HG03045 (cell line): ENCODE results near the gene CBX2.
"Not testable (repeated sequence)": the region's sequence is repeated elsewhere in the genome, so short reads cannot be mapped to it uniquely, and the experiment has no call there.

Experiments used
- ATAC-seq: cut with Tn5 transposase; IDR thresholded peaks from one replicate; pipeline ENCODE4 v1.9.1; 2021; ENCODE audit warnings: mild to moderate bottlenecking, moderate library complexity; ENCODE audit not compliant: unreplicated experiment

Gene CBX2

DNA sequence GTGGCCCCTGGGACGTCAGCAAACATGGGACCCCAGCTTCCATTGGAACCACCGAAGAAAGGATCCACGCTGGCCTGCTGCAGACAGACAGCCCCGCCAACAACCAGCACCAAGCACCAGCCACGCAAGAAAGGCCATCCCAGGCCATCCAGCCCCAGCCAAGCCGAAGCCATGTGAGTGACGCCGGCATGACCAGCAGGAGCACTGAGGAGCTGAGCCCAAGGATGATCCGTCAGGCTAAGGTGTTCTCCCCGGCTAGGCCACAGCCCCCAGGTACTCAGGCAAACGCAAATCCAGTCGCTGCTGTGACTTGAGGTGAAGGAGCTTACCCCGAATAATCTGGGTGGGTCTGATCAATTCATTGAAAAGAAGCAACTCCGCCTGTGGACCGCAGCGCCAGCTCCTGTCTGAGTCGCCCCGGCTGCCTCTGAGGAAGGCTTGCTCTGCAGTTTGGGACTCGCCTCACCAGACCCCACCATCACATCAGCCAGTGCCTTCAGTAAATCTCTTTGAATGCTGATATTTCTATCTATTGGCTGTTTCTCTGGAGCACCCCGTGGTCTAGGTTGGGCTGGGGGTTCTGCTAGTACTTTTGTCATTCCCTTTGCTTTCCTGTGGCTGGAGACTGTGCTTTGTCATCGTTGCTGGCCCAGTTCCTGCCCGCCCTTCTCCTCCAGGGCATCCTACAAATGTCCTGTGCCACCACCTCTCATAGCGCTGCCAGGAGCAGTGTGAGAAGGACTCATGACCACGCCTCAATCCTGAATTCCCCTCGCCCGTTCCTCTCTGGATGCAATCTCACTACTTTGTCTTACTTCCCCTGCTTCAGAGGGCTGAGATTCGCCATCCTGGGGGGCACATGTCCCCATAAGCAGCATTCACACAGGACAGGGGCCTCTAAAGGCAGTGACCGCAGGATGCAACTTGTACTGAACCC lies 8.1 kb upstream of the CBX2 start:
- no peak for ATAC-seq

DNA sequence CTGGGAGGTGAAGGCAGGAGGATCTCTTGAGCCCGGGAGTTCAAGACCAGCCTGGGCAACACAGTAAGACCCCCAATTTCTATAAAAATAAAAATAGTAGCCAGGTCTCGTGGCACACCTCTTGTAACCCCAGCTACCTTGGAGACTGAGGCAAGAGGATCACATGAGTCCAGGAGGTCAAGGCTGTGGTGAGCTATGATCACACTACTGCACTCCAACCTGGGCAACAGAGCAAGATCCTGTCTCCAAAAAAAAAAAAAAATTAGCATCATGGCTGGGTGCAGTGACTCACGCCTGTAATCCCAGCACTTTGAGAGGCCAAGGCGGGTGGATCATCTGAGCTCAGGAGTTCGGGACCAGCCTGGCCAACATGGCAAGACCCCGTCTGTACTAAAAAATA lies 6.7 kb upstream of the CBX2 start:
- ATAC-seq = no peak

DNA sequence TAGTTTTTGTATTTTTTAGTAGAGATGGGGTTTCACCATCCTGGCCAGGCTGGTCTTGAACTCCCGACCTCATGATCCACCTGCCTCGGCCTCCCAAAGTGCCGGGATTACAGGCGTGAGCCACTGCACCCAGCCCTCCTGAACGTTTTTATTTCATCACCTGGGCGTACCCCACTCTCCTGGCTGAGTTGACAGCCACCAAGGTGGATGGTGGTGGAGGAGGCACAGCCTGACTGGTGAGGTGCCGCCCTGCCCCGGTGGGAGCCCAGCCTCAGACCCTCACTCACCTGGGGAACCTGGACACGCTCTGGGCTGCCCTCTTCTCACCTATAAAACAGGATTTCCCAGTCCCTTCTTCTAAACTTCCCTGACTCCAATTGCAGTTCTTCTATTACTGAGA lies 5.2 kb upstream of the CBX2 start:
- ATAC-seq = not testable (repeated sequence)

DNA sequence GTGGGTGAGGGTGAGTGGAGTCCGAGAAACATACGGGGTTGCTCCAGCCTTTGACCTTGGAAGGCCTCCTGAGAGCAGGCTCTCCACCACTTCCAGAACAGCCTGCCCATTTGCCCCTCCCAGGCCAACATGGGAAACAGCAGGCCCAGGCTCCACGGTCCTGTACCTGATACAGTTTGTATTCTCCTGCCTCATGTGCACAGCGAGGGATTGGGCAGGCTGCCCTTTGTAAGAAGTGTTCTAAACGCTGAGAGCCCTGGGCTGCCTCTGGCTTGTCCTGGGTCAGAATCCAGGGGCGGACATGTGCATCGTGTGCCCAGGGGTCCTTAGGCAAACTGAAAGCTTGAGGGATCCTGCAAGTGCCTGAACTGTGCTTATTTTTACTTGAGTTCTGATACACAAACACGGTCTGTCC lies 3.4 kb upstream of the CBX2 start:
- ATAC-seq = no peak

DNA sequence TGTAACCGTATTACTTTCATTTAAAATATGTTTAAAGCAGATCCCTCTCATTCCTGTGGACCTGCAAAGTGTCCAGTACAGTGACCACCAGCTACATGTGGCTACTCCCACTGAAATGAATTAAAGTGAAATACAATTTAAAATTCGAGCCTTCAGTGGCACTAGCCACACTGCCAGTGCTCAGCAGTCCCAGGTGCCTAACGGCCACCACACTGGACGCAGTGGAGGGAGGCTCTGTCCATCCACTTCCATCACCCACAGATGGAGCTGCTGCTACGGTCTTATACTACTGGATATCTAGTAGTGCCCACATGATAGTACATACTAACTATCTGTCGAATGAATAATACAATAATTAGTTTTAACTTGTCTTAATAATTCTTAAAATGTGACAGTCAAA lies 2.3 kb upstream of the CBX2 start:
- no peak for ATAC-seq

DNA sequence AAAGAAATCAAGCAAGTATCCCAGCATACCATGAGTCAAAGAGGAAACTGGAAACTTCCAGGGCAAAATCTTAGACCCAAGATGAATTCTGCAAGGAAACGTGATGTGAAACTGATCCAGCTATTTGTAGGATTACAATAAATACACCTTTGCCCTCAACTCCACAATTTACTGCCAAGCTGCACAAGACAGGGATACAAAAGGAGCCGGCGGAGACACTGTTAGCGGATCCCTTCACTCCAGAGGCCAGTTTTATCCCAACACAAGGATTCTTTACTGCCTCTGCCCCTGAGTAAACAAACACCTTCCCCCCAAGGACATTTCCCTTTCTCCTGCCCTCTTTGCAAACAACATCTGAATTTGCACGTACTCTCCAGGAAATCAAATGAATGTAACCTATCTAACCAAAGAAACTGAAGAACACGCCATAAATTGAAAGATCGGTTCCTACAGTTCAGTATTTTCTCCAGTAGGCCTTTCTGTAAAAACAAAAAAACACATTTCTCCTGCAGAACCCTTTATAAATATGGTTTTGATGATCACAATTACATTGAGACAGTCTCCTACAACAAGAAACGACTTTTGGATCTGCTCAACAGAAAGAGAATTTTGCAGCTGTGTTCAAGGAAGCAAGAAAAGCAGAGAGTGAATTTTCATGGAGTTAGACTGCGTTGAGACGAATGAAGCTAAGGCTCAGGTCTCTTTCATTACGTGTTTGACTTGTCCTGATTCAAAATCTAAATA lies 1.4 kb upstream of the CBX2 start:
- no peak for ATAC-seq

DNA sequence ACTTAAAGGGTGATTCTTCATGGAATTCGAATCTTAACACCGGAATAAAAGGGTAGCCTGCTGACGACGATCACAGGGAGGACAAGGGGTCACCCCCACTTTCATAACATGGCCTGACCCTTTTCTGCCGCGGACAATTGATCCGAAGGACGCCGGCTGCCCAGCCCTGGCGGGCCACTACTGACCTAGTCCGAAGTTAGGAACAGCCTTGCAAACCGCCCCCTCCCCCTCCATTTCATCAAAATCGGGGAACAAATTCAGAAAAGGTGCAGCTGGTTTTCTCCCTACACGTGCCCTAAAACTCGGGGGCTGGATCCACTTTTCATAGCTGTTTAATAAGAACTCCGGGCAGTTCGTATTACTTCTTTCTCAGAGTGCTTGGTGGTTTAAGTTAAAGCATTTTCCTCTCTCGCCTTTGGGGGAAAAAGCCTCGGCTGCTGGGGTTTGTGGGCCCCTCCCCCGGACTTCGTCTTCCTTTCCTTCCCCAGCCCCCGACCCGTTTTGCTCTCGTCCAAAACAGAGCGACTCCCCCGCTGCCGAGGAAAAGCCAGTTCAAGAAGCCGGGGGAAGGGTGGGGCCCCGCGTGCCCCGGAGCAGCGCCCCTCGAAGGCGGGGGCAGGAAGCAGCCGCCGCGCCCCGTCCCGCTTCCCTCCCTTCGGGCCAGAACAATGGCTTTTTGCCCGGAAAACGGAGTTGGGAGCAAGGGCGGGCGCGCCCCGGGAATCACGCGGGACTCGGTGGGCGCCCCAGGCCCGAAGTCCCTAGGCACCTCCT lies 641 bp upstream of the CBX2 start:
- ATAC-seq = peak; percentile 15

DNA sequence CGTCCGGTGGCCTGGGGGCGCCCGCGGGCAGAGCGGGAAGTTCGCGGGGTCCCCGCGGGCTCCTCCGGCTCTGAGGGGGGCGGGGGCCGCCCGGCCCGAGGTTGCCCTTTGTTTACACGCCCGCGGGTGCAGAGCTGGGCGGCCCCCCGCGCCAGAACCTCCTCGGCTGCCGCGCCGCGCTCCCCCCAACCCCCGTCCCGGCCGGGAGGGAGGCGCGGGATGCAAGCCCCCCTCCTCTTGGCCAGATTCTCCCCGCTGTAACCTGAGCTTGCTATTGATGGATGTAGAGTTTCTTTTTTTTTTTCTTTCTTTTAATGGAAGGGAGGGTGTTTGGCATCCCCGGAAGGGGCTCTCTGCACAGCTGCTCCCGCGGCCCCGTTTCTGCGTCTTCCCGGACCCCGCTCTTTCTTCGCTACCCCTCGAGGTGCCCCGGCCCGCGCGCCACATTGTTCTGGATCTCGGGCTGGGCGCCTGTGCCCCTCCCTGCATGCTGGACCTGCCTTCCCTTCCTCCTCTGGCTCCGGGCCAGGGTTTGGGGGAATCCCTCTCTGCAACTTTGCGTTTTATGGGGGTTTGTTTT lies 646 bp downstream of the CBX2 start:
- no peak for ATAC-seq

DNA sequence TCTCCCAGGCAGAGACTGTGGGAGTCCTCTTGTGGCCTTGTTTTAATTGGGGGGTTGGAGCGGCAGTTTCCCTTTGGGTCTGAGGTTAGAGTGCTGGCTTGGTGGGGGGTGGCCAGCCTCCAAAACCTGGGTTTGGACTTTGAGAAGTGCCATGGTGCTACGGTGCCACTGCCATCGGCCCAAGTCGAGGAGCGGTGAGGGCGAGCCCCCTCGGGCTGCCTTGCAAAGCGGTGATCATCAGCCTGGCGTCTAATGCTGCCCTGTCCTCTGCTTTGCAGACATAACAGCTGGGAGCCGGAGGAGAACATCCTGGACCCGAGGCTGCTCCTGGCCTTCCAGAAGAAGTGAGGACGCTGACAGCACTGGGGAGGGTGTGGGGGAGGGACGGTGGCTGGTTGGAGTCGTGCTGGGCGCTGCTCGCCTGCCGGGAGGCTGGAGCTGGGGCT lies 1.2 kb downstream of the CBX2 start:
- ATAC-seq = no peak

DNA sequence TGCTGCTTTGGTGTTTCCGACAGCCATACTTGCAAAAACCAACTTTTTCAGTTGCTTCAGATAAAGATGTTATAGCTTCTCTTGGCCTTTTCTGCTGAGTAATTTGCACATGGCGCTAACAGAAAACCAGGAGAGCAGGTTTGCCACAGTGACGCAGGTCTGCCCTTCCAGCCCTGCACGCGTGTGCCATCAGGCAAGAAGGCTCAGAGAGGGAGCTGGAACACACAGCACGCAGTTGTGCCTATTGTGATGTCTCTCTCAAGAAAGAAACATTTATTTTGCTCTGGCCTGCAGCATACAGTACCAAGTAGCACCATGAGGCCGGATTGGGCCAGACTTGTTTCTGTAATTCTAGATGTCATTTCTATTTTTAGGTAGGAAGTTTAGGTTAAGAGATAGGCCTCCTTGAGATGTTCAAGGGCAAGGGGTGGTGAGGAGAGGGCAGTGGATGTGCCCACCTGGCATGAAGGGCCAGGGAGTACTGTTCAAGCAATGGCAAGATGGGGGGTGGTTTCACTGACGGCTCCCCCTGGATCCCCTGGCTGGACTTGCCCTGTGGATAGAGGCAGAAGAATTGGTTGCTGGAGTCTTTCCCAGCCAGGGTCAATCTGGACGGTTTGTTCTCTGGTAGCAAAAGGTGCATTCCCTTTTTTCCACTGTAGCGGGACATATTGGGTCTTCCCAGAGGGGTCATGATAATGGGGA lies 1.9 kb downstream of the CBX2 start:
- no peak for ATAC-seq

DNA sequence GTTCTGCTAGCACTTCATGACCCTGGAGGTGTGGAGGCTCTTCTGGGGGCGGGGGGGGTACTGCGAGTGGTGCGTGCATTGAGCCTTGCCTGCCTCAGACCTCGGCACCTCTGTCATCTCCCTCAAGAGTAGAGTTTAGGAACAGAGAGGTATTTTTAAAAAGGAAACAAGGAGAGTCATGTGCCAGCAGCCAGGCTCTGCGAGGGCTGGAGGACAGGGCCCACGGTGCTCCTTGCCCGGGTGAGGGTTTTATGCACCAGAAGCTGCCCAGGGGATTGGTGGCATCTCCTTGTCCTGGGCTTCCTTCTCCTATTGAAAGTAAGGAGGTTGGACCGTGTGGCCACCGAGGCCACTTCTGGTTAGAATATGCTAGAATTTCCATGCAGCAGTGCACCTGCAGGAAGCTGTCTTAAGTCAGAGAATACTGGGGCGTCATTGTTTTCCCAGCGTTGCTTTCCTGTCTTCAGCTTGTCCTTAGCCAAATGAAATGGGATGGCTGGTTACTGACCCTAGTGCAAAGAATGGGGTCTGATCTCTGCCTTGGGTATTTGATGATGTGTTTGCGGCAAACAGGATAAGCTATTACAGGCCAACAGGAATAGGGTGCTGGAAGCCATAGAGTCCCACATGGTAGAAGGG lies 3.2 kb downstream of the CBX2 start:
- no peak for ATAC-seq

DNA sequence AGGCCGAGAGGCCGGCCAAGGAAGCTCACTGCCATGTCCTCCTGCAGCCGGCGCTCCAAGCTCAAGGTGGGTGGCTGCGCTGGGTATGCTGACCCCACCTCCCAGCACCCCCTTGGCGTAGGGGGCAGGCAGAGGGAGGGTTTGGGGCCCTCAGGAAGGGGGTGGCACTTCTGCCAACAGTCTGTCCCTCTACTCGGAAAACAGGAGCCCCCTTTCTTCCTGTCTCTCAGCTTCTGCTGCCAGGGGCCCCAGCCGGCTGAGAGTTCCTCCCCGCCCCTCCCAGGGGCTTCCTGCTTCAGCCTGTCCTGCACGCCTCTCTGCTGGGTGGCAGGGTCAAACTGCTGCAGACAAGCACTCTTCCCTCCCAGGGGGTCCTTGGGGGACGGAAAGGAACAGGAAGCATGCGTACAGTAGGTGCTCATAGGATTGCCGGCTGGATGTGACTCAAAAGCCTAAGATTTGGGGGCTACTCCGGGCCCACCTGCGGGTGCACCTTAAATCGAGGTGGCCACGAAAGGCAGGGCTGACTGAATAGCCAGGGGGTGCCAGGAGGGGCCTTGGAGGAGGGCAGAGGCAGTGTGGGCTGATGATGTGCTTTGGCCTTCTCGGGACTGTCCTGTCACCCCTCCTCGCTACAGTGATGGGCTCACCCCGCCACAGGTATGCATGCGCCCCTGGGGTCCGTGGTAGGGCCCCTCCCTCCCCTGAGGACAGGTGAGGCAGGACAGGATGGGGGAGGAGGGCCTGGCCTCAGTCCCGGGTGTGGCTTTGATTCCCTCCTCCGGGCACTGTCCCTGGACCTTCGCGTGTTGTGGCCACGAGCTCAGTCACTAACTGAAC lies 4.0 kb downstream of the CBX2 start:
- no peak for ATAC-seq

DNA sequence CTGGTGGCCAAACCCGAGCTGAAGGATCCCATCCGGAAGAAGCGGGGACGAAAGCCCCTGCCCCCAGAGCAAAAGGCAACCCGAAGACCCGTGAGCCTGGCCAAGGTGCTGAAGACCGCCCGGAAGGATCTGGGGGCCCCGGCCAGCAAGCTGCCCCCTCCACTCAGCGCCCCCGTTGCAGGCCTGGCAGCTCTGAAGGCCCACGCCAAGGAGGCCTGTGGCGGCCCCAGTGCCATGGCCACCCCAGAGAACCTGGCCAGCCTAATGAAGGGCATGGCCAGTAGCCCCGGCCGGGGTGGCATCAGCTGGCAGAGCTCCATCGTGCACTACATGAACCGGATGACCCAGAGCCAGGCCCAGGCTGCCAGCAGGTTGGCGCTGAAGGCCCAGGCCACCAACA lies 5.9 kb downstream of the CBX2 start:
- ATAC-seq = no peak

DNA sequence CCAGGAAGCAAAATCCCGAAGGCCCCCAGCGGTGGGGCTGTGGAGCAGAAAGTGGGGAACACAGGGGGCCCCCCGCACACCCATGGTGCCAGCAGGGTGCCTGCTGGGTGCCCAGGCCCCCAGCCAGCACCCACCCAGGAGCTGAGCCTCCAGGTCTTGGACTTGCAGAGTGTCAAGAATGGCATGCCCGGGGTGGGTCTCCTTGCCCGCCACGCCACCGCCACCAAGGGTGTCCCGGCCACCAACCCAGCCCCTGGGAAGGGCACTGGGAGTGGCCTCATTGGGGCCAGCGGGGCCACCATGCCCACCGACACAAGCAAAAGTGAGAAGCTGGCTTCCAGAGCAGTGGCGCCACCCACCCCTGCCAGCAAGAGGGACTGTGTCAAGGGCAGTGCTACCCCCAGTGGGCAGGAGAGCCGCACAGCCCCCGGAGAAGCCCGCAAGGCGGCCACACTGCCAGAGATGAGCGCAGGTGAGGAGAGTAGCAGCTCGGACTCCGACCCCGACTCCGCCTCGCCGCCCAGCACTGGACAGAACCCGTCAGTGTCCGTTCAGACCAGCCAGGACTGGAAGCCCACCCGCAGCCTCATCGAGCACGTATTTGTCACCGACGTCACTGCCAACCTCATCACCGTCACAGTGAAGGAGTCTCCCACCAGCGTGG lies 6.5 kb downstream of the CBX2 start:
- ATAC-seq = no peak

DNA sequence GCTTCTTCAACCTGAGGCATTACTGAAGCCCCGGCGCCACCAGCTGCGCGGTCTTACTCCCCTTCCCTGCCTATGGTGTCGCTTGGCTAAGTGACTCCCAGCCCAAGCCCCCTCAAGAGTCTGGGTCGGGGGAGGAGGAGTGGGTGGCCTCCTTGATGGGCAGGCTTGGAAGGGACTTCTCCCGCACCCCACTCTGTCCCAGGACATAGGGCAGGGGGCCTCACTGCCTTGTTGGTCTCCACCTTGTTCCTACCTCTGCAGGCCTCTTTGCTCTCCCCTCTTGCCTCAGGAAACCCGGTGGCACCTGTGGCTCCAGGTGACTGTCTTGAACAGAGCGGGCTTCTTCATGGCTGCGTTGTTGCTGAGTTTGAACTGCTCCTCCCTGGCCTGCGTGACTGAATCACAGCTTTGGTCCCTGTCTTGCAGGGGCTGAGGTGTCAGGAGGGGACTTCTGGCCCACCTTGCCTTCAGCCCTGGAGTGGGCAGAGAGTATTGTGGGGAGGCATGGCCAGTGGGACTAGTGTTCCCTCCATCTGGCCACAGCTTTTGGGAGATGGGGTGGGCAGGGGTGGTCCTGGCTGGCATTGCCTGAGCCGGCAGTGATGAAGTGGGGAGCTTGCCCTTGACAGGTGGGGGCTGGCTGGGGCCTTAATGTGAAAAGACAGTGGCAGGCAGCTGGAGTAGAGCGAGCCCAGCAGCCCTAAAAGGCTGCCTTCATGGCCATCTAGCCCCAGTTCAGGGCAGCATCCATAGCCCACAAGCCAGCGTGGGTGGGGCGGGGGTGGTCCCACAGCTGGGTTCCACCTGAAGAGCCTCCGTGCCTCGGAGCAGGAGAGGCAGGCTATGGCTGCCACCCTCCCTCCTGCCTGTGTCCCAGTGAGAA lies 7.3 kb downstream of the CBX2 start:
- ATAC-seq = no peak

DNA sequence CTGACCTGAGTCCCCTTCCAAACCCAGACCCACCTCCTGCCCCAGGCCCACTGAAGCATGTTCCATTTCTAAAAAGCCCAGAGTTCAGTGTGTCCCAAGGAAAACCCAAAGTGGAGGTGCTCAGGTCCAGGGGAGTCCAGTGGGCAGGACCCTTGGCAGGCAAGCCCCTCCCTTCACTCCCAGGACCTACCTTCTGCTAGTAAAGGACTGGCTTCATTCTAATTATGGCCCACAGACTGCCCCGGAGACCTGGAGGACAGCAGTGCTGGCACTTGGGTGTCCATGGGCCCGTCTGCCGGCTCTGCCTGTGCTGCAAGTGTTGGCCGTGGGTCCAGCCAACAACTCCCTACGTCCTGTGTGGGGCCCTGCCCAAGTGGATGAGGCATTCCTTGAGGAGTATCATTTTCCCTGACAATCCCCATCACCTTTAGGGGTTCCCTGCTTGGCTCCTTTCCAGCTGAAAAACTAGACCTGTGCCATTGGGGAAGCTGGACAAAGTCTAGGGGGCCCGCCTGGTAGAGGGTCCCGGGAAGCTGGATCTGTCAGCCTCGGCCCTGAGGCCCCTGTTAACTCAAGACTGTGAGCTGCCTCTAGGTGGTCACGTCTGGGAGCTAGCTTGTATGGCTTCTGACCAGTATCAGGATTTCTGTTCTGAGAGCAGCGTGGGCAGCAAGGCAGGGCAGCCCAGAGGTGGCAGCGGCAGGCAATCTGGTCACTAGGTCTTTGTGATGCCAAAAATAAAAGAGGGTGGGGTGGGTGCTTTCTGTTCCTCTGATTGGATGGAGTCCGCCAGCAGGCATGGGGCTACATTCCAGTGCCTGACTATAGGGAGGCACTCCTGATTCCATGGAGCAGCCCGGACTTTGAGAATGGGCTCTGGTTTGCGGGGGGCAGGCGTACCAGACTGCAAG lies 8.2 kb downstream of the CBX2 start:
- no peak for ATAC-seq
